PC-3 (cell line): ENCODE results near the gene HOXD11. TPM values are rescaled to one million over a fixed set of nuclear protein-coding genes. Genes with fewer than 3 reads are reported as not detected.

Source experiments
- ATAC-seq: fragments of 200-7000 bp; cut with Tn5 transposase; 2 replicates; pipeline ENCODE4 v1.9.1; 2020; ENCODE audit warnings: mild to moderate bottlenecking, moderate library complexity
- BruUV-seq: library from RNA; stranded (reverse); fragments of 400-500 nt; replicated peaks from 2 replicates; lab custom pipeline; 2021; lab: Mats Ljungman, UMichigan
- CTCF ChIA-PET: fragments of 300-600 bp; sonication (Branson Sonifier 250); formaldehyde crosslinking; loops from one replicate; lab custom pipeline; 2022; ENCODE audit warnings: antibody characterized with exemption; lab: Charles Lee
- POLR2A ChIA-PET: fragments of 300-600 bp; sonication (Branson Sonifier 250); formaldehyde crosslinking; loops from one replicate; lab custom pipeline; 2022; ENCODE audit warnings: antibody characterized with exemption; ENCODE audit not compliant: unreplicated experiment; lab: Charles Lee
- DNase-seq: peaks from one replicate; pipeline ENCODE4 v3.0.0-alpha.2; 2015
- H2AFZ ChIP-seq: fragments of 300-600 bp; sonication (generic); 2 replicates; pipeline ENCODE4 v1.6.0; 2016; ENCODE audit warnings: antibody characterized with exemption, low read length
- H3F3A ChIP-seq: fragments of 300-600 bp; sonication (generic); one replicate; pipeline ENCODE4 v1.6.0; 2017; ENCODE audit warnings: antibody characterized with exemption, low read length, control low read depth, mild to moderate bottlenecking; ENCODE audit not compliant: unreplicated experiment
- H3K27ac ChIP-seq: fragments of 300-600 bp; sonication (generic); 2 replicates; pipeline ENCODE4 v1.5.1; 2016; ENCODE audit warnings: mild to moderate bottlenecking, low read length
- H3K27me3 ChIP-seq: fragments of 300-600 bp; sonication (generic); 2 replicates; pipeline ENCODE4 v1.6.1; 2016; ENCODE audit warnings: low read length, mixed read lengths
- H3K36me3 ChIP-seq: fragments of 300-600 bp; sonication (generic); 2 replicates; pipeline ENCODE4 v1.6.1; 2016; ENCODE audit warnings: low read depth, mixed run types, low read length, mixed read lengths
- H3K4me1 ChIP-seq: fragments of 300-600 bp; sonication (generic); 2 replicates; pipeline ENCODE4 v1.5.1; 2016; ENCODE audit warnings: low read length; ENCODE audit not compliant: insufficient read depth
- H3K4me2 ChIP-seq: fragments of 300-600 bp; sonication (generic); 2 replicates; pipeline ENCODE4 v1.6.0; 2016; ENCODE audit warnings: low read length
- H3K4me3 ChIP-seq: fragments of 300-600 bp; sonication (generic); 2 replicates; pipeline ENCODE4 v1.5.1; 2016; ENCODE audit warnings: mild to moderate bottlenecking, low read length, mixed read lengths
- H3K79me2 ChIP-seq: fragments of 300-600 bp; sonication (generic); 2 replicates; pipeline ENCODE4 v1.6.1; 2017; ENCODE audit warnings: low read length, mixed read lengths
- H3K9ac ChIP-seq: fragments of 300-600 bp; sonication (generic); 2 replicates; pipeline ENCODE4 v1.6.0; 2016; ENCODE audit warnings: mild to moderate bottlenecking, low read length
- H3K9me2 ChIP-seq: fragments of 300-600 bp; sonication (generic); replicated peaks from 2 replicates; pipeline ENCODE4 v1.6.1; 2016; ENCODE audit warnings: mixed run types, low read length, mixed read lengths
- H3K9me3 ChIP-seq: fragments of 300-600 bp; sonication (generic); 2 replicates; pipeline ENCODE4 v1.6.1; 2016; ENCODE audit warnings: low read length, mixed read lengths
- H4K20me1 ChIP-seq: fragments of 300-600 bp; sonication (generic); 2 replicates; pipeline ENCODE4 v1.6.1; 2016; ENCODE audit warnings: low read length, mixed read lengths
- CTCF ChIP-seq: fragments of 300-600 bp; sonication (generic); conservative IDR thresholded peaks from 2 replicates; pipeline ENCODE4 v1.5.1; 2017; ENCODE audit warnings: antibody characterized with exemption, low read depth, mild to moderate bottlenecking, low read length
- EZH2 ChIP-seq: fragments of 300-600 bp; sonication (generic); IDR thresholded peaks from one replicate; pipeline ENCODE4 v1.6.1; 2017; ENCODE audit warnings: antibody characterized with exemption, mild to moderate bottlenecking, low read length; ENCODE audit not compliant: unreplicated experiment
- EZH2phosphoT487 ChIP-seq: fragments of 300-600 bp; sonication (generic); IDR thresholded peaks from 2 replicates; pipeline ENCODE4 v1.6.1; 2018; ENCODE audit warnings: mild to moderate bottlenecking, antibody characterized with exemption, low read length, borderline replicate concordance
- intact Hi-C: fragments of 100-400 bp; cut with micrococcal nuclease; formaldehyde crosslinking; loops from 2 replicates; pipeline ENCODE4 v1.9.0; 2023
- total RNA-seq: library from RNA; depleted of rRNA; stranded (reverse); fragments of >200 nt; gene quantifications from 2 replicates; pipeline ENCODE4 v1.2.3, GENCODE V29; 2014

The HOXD11 gene
- total RNA-seq, 1 experiment from 2014 or later: not detected

GRCh38 chr2:176155356-176156044 lies 48.4 kb downstream of the HOXD11 start:
- Histone ChIP-seq H4K20me1 (no peaks in the 10 kb centered on the region), H3K9me3 (no peaks in the 10 kb centered on the region), H3K9ac (no peak overlapping the region), H3K79me2 (no peaks in the 10 kb centered on the region), H3K9me2 (no peaks in the 10 kb centered on the region), H3K27ac (no peak overlapping the region), H3K27me3 (no peaks in the 10 kb centered on the region), H3K4me1 (no peaks in the 10 kb centered on the region), H3F3A (no peaks in the 10 kb centered on the region), H2AFZ (no peak overlapping the region), H3K4me2 (no peak overlapping the region), H3K4me3 (no peak overlapping the region), H3K36me3 (no peaks in the 10 kb centered on the region)
- TF ChIP-seq EZH2phosphoT487 (no peak), EZH2 (no peak), CTCF (no peak)
- DNase-seq: no peak
- intact Hi-C loops: no loop called here
- BruUV-seq: no TSS peak
- CTCF ChIA-PET: interaction anchor here (0.5 to 0.7 kb wide), 3 partner anchors 9 to 499 kb away, joined by 4 to 8 read pairs (median 4); no protein-coding TSS in a partner anchor
- POLR2A ChIA-PET: no interaction called here
- ATAC-seq: no peak

- no peaks in the 10 kb centered on the region for H3K27me3 ChIP-seq
- H3K9me3 ChIP-seq: no peaks in the 10 kb centered on the region
- CTCF ChIA-PET: no interaction called here
- intact Hi-C loops: no loop called here
- H3K9me2 ChIP-seq: no peaks in the 10 kb centered on the region
- H3K4me3 ChIP-seq: no peak overlapping the region
- ATAC-seq (no peak), DNase-seq (no peak)
- TF ChIP-seq EZH2phosphoT487: no peak
- no peak for TF ChIP-seq EZH2
- TF ChIP-seq CTCF: no peak
- no peaks in the 10 kb centered on the region for H3F3A ChIP-seq
- POLR2A ChIA-PET: no interaction called here
- H4K20me1 ChIP-seq: no peaks in the 10 kb centered on the region
- no peak overlapping the region for H2AFZ ChIP-seq
- no peak overlapping the region for H3K27ac ChIP-seq
- H3K9ac ChIP-seq: no peak overlapping the region
- H3K4me2 ChIP-seq: no peak overlapping the region
- no TSS peak for BruUV-seq
- no peaks in the 10 kb centered on the region for H3K36me3 ChIP-seq
- H3K79me2 ChIP-seq: no peaks in the 10 kb centered on the region
- no peaks in the 10 kb centered on the region for H3K4me1 ChIP-seq
Measured at GRCh38 chr2:176156301-176156806, 49.3 kb downstream of the HOXD11 start.

GRCh38 chr2:176156807-176157498 lies 49.9 kb downstream of the HOXD11 start, which contains the start of gene HOXD3:
TSS of gene HOXD3 (plus strand) at chr2:176157307. CDS start at chr2:176169115, 11,808 bp downstream.
- Histone ChIP-seq H4K20me1 (no peaks in the 10 kb centered on the region), H3K79me2 (no peaks in the 10 kb centered on the region), H3K4me3 (no peak within 1 kb of the TSS), H3K4me2 (no peak within 1 kb of the TSS), H3K27me3 (no peaks in the 10 kb centered on the region), H3K9ac (no peak within 1 kb of the TSS), H3K4me1 (no peaks in the 10 kb centered on the region), H3K27ac (no peak within 1 kb of the TSS), H3K36me3 (no peaks in the 10 kb centered on the region), H3K9me2 (no peaks in the 10 kb centered on the region), H3K9me3 (no peaks in the 10 kb centered on the region), H3F3A (no peaks in the 10 kb centered on the region), H2AFZ (no peak within 1 kb of the TSS)
- DNase-seq (no peak), ATAC-seq (no peak)
- BruUV-seq: no TSS peak
- CTCF ChIA-PET: no interaction called here
- TF ChIP-seq EZH2 (no peak), EZH2phosphoT487 (no peak), CTCF (no peak)
- intact Hi-C loops: no loop called here
- POLR2A ChIA-PET: no interaction called here
